DMS53 treated with DMSO at 0.1 percent for 48 hours (cell line): ENCODE data around the gene CIAO1.
"Not testable (repeated sequence)": the region's sequence is repeated elsewhere in the genome, so short reads cannot be mapped to it uniquely, and the experiment has no call there.

Source experiments
- DNase-seq: peaks from one replicate; lab custom pipeline; 2025; ENCODE audit not compliant: unreplicated experiment; lab: John Stamatoyannopoulos, UW

The CIAO1 gene

GRCh38 chr2:96274355-96275056, 8.5 kb downstream of the CIAO1 start:
- no peak for DNase-seq

GRCh38 chr2:96276787-96277499, 10.9 kb downstream of the CIAO1 start:
- DNase-seq = no peak

DNA sequence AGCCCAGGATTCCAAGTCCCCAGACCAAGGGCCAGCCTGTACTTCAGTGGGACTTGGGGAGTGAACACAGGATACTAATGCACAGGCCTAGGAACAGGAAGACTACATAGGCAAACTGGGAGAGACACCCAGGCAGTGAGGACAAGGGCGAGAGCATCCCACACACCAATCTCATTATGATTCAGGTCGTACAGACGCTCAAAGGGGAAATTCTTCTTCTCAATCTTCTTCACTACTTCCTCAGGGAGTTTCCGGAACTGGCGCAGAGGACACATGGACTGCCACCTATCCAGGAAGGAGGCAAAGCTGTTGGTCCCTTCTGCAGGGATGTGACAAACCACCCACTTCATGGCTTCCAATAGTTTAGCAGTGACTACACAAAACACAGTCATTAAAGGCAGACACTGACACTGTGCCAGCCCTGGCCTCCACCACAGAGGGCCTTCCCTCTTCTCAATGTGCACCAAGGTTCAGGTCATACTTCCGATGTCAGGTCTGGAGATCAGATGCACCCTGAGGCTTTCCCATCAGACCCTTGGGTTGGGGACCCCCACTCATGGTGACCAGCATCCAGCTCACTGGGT, 21.3 kb downstream of the CIAO1 start:
- no peak for DNase-seq

DNA sequence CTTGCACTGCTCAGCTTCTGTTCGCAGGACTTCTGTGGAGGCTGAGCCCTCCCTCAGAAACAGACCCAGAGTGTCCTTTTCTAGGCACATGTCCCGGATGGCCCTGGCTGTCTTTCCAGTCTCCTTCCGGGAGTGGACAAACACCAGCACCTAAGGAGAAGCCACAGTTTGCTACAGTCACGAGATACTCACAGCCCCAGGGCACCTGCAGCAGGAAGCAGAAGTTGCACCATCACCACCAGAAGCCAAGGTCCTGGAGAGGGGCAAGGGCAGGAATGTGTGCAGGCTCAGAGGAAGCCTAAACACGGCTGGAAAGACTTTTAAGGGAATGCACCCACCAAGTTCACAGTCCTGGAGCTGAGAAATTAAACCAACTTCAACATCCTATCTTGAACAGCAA, 25.7 kb downstream of the CIAO1 start:
- DNase-seq = no peak

- not testable (repeated sequence) for DNase-seq
Observed at GRCh38 chr2:96294271-96294670, 28.2 kb downstream of the CIAO1 start.

- DNase-seq = no peak
Observed at GRCh38 chr2:96296925-96297324, 30.9 kb downstream of the CIAO1 start.

- no peak for DNase-seq
Observed at GRCh38 chr2:96301865-96302264, 35.8 kb downstream of the CIAO1 start.

- DNase-seq = no peak
Observed at GRCh38 chr2:96304606-96305005, 38.6 kb downstream of the CIAO1 start.

DNA sequence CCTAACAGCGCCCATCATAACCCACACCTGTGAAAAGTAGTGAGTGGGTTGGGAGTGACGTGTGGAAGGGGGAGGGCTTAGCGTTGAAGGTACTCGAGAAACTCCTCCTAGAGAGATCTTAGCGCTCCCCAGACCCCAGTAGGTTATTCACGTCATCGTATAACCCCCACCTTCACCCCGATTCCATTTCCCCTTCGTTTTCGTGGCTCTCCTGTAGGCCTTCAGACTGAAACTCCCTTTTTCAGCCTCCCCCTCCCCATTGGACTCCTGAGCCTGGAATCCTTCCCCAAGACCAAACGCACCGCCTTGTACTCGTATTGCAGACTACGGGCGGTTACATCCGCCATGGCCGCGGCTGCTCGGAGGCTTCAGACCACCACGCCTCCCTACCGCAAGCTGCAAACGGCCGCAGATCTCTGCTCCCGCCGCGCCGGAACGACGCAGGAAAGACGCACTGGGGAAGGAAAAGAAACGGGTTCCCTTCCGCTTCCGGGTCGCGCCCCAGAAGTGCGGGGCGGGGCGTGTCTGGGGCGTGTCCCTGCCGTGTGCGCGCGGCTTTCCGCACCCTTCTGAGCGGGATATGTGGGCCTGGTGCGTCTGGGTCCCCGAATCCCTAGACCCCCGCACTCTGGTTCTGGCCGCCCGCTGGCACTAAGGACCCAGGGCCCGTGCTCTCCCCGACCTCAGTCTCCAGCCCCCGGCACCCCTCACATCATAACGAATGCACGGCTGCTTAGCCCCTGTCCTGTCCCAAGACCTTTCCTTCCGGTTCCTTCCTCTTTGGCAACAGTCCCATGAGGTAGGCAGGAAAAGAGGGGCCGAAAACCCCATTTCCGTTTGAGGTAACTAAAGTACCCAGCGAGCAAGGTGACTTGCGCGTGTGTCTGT, 39.3 kb downstream of the CIAO1 start, which contains the start of gene SNRNP200:
TSS of gene SNRNP200 (minus strand) at position 456 of the 888 bp plus-strand sequence. CDS start at position 347, 109 bp downstream.
- peak; percentile 88 for DNase-seq

- no peak for DNase-seq
Observed at GRCh38 chr2:96305979-96306308, 39.9 kb downstream of the CIAO1 start.

DNA sequence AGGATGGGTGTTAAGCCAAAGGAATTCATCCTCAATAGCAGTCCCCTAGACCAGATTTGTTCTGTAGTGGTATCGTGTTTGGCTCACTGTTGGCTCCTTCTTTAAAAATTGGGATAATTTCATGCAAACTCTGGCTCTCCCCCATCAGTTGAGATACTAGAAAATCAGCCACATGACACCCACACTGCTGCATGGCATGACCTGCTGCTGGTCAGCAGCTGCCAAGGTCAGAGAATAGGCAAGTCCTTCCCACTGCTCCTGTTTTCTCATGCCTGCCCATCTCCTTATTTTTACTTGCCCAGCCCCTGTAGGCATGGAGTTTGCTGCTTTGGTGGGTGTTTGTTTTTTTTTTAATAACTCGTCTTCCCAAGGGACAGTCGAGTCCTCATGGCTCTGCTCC, 40.3 kb downstream of the CIAO1 start:
- no peak for DNase-seq

DNA sequence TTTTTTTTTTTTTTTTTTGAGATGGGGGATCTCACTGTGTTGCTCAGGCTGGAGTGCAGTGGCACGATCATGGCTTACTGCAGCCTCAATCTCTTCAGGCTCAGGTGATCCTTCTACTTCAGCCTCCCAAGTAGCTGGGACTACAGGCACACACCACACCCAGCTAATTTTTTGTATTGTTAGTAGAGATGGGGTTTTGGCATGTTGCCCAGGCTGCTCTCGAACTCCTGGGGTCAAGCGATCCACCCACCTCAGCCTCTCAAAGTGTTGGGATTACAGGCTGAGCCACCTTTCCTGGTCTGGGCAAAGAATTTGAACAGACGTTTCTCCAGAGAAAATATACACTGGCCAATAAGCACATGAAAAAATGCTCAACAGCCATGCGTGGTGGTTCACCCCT, 42.2 kb downstream of the CIAO1 start:
- no peak for DNase-seq

DNA sequence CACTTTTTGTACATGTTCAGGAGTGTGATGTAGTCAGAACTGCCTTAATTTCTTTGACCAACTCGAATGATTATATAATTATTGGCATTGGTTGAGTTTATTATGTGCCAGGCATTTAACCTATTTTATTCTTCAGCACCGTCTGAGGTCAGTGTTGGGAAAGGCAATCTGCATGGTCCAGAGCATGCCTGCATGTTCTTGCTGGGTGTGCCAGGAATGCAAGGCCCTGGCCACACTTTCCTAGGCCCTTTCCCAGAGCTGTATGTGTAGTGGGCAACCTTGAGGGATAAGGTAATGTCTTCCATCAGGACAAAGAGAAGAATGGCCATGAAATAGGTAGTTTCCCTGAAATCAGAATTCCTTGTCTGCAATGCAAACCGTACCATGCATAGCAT, 49.0 kb downstream of the CIAO1 start:
- no peak for DNase-seq

- no peak for DNase-seq
Observed at GRCh38 chr2:96315400-96316071, 49.5 kb downstream of the CIAO1 start.

DNA sequence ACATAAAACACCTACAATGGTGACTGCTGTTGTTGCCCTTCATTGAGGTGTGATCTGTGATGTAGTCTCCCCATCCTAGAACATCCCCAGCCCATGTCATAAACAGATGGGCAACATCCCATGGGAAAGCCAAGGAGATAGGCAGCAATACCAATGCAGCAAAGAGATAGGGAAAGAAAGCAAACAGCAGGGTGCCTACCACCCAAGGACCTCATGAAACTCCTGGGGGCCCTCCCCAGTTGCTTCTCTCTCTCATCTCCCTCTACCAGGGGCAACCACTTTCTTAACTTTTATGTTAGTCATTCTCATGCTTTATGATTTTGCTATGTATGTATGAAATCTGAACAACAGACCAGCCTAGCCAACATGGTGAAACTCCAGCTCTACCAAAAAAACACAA, 51.0 kb downstream of the CIAO1 start:
- DNase-seq = no peak

DNA sequence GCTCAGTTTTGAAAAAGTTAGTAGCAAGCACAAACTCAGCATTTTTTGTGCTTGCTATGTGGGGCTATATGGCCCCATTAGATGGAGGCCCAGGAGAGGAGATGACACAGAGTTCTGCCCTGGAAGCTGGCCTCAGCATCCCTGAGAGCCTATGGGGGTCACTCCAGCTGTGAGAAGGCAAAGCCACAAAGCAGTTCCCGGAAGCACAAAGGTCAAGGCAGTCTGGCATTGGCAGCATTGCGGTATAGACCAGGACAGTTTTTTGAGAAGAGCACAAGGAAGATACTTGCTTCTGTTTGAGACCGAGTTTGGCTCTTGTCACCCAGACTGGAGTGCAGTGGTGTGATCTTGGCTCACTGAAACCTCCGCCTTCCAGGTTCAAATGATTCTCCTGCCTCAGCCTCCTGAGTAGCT, 51.6 kb downstream of the CIAO1 start:
- no peak for DNase-seq

- no peak for DNase-seq
Observed at GRCh38 chr2:96318723-96319122, 52.7 kb downstream of the CIAO1 start.

DNA sequence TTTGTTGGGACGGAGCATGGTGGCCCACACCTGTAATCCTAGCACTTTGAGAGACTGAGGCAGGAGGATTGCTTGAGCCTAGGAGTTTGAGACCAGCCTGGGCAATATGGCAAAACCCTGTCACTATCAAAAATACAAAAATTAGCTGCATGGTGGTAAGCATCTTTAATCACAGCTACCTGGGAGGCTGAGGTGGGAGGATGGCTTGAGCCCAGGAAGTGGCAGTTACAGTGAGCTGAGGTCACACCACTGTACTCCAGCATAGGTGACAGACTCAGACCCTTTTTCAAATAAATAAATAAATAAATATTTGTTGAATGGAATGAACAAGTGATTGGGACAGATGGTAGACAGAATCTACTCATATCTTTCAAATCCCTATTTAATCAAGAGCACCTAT, 53.4 kb downstream of the CIAO1 start:
- no peak for DNase-seq

- DNase-seq = no peak
Observed at GRCh38 chr2:96320326-96320725, 54.3 kb downstream of the CIAO1 start.

- DNase-seq = peak; percentile 74
Observed at GRCh38 chr2:96320728-96321622, 55.0 kb downstream of the CIAO1 start.
